Measurements from ENCODE around the gene FAM151A. TPM values are rescaled to one million over a fixed set of nuclear protein-coding genes. Genes with fewer than 3 reads are reported as not detected.
A peak's percentile ranks its signal among the peaks of the same experiment; 100 is the strongest.

Gene FAM151A
- total and polyA plus RNA-seq, 2 of the 13 experiments (the other 11 are each of a cell fraction or from before 2014, with no cell fraction given), result 0.29 to 3.6 TPM

- no peaks in the 10 kb centered on the region for H3K9me3 ChIP-seq (ENCODE audit: low read length)
- DNase-seq (ENCODE audit: low spot score), result peak; percentile 86
- H4K20me1 ChIP-seq (ENCODE audit: insufficient read depth, low read length), result no peaks in the 10 kb centered on the region
- no TSS peak for BruUV-seq (replicated peaks)
- H3K27ac ChIP-seq (ENCODE audit: extremely low read length, insufficient read depth, low read length), result peak overlapping the region; percentile 51
- in situ Hi-C loops (cut with HindIII; ENCODE audit: extremely low pct_ligation_motif_present, low pct_unique_long_range_greater_than_20kb), result no loop called here
- H3K4me1 ChIP-seq (ENCODE audit: insufficient read depth, low read length), result peaks cover 85% of the 10 kb centered on the region
- H2AFZ ChIP-seq (ENCODE audit: low read length), result no peak overlapping the region
- peak; percentile 44 for ATAC-seq
- intact Hi-C loops (cut with micrococcal nuclease; ENCODE audit: unreplicated experiment), result loop anchor here (5.0 kb wide), 1 partner anchor 45 kb away; the partner anchor contains the start of gene FAM151A
- H3K27me3 ChIP-seq (ENCODE audit: control insufficient read depth in 1 of 2, insufficient read depth in 2 of 2, low read length in 2 of 2), result no peaks in the 10 kb centered on the region
- ChIA-PET POLR2A (interaction anchor here (2.2 kb wide), 1 partner anchor 12 kb away, joined by 13 read pairs; no protein-coding TSS in a partner anchor), CTCF (ENCODE audit: low intra/inter-chr PET ratio, low total read pairs) (no interaction called here)
- 15% methylated on average over 6 of the region's 6 CpGs for WGBS (ENCODE audit: low lambda C conversion rate)
- peak overlapping the region; percentile 75 for H3K4me2 ChIP-seq (ENCODE audit: low read depth, low read length)
- peak; percentile 84 for FAIRE-seq
- H3K9ac ChIP-seq (ENCODE audit: insufficient read depth, low read depth, low read length), result peak overlapping the region; percentile 44
- no peaks in the 10 kb centered on the region for H3K79me2 ChIP-seq (ENCODE audit: insufficient read depth, low read length)
- 0 out of 6 replicates have a peak overlapping the region, but pooled peaks of 1 of the 3 experiments have one; percentile 17 for H3K4me3 ChIP-seq (replicated peaks in 1 of 3; ENCODE audit: insufficient read depth in 1 of 3, low read depth in 2 of 3, low read length in 3 of 3)
- H3K36me3 ChIP-seq (replicated peaks in 1 of 2; ENCODE audit: control insufficient read depth in 1 of 2, insufficient read depth in 2 of 2, low read length in 2 of 2), result no peaks in the 10 kb centered on the region
- peak; percentile 15; the same call in 1 of the 2 replicates for TF ChIP-seq KAT8 (CRISPR knock-in tag; IDR thresholded peaks at IDR 0.05)
- TF ChIP-seq NFYC (CRISPR knock-in tag; IDR thresholded peaks at IDR 0.05), result no peak
- peak; percentile 50; the same call in 1 of the 2 replicates for TF ChIP-seq ZNF331 (CRISPR knock-in tag; IDR thresholded peaks at IDR 0.05)
- TF ChIP-seq FOSL2 (CRISPR knock-in tag; IDR thresholded peaks at IDR 0.05), result no peak
- TF ChIP-seq CHD4 (IDR thresholded peaks at IDR 0.05; ENCODE audit: borderline replicate concordance, low read length), result no peak
- TF ChIP-seq, protein P1, sequence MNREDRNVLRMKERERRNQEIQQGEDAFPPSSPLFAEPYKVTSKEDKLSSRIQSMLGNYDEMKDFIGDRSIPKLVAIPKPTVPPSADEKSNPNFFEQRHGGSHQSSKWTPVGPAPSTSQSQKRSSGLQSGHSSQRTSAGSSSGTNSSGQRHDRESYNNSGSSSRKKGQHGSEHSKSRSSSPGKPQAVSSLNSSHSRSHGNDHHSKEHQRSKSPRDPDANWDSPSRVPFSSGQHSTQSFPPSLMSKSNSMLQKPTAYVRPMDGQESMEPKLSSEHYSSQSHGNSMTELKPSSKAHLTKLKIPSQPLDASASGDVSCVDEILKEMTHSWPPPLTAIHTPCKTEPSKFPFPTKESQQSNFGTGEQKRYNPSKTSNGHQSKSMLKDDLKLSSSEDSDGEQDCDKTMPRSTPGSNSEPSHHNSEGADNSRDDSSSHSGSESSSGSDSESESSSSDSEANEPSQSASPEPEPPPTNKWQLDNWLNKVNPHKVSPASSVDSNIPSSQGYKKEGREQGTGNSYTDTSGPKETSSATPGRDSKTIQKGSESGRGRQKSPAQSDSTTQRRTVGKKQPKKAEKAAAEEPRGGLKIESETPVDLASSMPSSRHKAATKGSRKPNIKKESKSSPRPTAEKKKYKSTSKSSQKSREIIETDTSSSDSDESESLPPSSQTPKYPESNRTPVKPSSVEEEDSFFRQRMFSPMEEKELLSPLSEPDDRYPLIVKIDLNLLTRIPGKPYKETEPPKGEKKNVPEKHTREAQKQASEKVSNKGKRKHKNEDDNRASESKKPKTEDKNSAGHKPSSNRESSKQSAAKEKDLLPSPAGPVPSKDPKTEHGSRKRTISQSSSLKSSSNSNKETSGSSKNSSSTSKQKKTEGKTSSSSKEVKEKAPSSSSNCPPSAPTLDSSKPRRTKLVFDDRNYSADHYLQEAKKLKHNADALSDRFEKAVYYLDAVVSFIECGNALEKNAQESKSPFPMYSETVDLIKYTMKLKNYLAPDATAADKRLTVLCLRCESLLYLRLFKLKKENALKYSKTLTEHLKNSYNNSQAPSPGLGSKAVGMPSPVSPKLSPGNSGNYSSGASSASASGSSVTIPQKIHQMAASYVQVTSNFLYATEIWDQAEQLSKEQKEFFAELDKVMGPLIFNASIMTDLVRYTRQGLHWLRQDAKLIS (CRISPR knock-in tag; IDR thresholded peaks at IDR 0.05), result no peak
- peak; percentile 18 for TF ChIP-seq YY1 (IDR thresholded peaks at IDR 0.05; ENCODE audit: insufficient read depth, insufficient replicate concordance, low read depth, low read length)
- no peak for TF ChIP-seq ZNF17 (CRISPR knock-in tag; IDR thresholded peaks at IDR 0.05)
- no peak for TF ChIP-seq ZNF251 (CRISPR knock-in tag; IDR thresholded peaks at IDR 0.05)
- TF ChIP-seq LBX2 (CRISPR knock-in tag; IDR thresholded peaks at IDR 0.05; ENCODE audit: borderline replicate concordance), result no peak
- no peak for TF ChIP-seq ZNF616 (CRISPR knock-in tag; IDR thresholded peaks at IDR 0.05; ENCODE audit: low read depth)
- TF ChIP-seq JARID2 (CRISPR knock-in tag; IDR thresholded peaks at IDR 0.05; ENCODE audit: insufficient replicate concordance), result no peak
- TF ChIP-seq ZNF710 (CRISPR knock-in tag; IDR thresholded peaks at IDR 0.05; ENCODE audit: borderline replicate concordance), result no peak
- TF ChIP-seq, protein P2, sequence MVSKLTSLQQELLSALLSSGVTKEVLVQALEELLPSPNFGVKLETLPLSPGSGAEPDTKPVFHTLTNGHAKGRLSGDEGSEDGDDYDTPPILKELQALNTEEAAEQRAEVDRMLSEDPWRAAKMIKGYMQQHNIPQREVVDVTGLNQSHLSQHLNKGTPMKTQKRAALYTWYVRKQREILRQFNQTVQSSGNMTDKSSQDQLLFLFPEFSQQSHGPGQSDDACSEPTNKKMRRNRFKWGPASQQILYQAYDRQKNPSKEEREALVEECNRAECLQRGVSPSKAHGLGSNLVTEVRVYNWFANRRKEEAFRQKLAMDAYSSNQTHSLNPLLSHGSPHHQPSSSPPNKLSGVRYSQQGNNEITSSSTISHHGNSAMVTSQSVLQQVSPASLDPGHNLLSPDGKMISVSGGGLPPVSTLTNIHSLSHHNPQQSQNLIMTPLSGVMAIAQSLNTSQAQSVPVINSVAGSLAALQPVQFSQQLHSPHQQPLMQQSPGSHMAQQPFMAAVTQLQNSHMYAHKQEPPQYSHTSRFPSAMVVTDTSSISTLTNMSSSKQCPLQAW (CRISPR knock-in tag; IDR thresholded peaks at IDR 0.05), result no peak
- 0 out of 2 replicates have a peak, but pooled peaks have one; percentile 15 for TF ChIP-seq GABPB1 (CRISPR knock-in tag; IDR thresholded peaks at IDR 0.05)
- no peak for TF ChIP-seq ZNF878 (CRISPR knock-in tag; IDR thresholded peaks at IDR 0.05)
- no peak for TF ChIP-seq ZNF841 (CRISPR knock-in tag; IDR thresholded peaks at IDR 0.05; ENCODE audit: borderline replicate concordance)
- no peak for TF ChIP-seq NR2F6 (IDR thresholded peaks at IDR 0.05)
- peak; percentile 19; the same call in 1 of the 2 replicates for TF ChIP-seq NR2F6 (CRISPR knock-in tag; IDR thresholded peaks at IDR 0.05)
Observed at GRCh38 chr1:54577612-54578011, 45.7 kb downstream of the FAM151A start.

Data from HepG2 (cell line).